GM21515 (cell line): ENCODE results near the gene SDR9C7.
"Not testable (repeated sequence)": the region's sequence is repeated elsewhere in the genome, so short reads cannot be mapped to it uniquely, and the experiment has no call there.

Experiments
- ATAC-seq: cut with Tn5 transposase; IDR thresholded peaks from one replicate; pipeline ENCODE4 v1.9.1; 2021; ENCODE audit not compliant: unreplicated experiment

Gene SDR9C7

DNA sequence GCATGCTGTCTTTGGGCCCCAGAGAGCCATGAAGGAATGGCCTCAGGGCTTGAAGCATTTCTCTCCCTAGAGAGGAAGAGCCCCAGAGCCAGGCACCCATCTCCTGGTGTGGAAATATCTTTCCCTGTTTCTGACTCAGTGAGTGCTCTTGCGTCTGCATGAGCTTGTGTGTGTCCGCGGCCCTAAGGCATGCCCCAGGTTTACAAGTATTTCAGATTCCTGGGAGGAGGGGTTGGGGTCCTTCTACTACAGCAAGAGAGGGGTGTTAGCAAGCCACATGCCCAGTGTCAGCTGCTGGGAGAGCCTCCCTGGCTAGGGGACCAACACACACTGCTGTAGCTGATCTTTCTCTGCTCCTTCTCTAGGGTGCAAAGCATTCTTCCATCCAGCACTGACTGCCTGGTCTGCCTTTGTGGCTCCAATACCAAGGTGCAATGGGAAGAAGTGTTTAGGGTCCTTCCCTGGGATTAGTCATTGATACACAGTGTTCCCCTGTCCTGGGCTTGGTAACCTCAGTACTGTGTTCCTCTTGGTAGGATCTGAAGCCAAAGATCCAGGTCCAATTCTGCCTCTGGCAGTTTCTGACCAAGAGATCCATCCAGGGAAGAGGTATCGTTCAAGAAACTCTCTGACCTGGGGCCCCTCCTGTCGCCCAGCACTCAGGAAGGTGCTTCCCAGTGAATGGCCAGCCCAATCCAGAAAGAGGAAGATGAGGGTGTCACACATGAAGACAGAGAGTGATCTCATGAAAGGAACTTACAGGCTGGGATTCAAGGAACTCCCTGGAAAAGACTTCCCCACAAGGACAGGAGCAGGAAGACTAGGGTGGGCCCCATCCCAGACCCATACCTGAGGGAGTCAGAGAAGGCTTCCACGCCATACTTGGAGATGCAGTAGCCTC is 20.1 kb upstream of the SDR9C7 start:
- ATAC-seq, result no peak

DNA sequence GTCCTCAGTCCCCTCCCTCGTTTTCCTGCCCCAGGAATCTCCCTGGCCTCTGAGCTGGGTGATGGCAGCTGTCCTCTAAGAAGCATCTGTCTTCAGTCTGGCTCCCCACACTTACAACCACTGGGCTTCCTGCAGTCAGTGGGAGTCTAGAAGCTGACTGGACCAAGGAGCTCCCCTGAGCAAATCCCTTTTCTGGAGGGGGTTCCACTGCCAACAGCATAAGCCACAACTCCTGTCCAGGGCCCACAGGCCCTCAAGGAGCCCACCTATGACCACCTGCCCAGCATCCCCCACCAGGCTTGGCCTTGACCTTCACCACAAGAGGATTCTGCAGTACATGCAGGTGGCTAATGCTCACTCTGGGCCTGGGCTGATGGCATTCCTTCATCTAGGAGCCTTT is 19.1 kb upstream of the SDR9C7 start:
- ATAC-seq, result no peak

DNA sequence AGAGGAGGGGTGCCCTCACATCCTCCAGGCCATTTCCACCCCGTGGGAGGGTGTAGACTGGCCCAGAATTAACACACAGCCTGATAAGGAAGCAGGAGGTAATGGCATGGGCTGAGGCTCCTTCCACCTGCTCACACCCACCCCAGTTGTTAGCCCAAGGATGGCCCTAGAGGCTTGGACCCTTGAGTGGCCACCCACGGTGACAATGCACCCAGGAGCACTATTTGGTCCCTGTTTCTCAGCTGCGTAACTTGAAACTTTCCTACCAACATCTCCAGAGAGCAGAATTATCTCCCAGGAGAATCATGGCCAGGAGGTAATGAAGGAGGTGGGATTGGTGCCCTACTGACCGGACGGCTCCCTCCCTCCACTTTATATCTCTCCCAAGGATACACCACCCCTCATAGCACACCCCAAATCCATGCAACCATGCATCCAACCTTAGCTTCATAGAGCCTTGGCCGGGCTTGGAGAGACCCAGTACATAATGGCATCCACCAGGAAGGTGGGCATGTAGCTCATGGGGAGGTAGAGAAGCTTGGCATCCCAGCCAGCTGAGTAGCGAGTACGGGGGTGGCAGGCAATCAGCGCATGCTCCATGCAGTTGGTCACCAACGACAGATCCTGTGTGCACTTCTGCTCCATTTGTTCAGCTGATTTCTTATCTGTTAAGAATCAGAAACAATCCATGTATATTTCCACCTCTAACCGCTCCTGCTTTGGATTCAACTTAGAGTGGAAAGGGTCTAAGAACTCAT is 17.6 kb upstream of the SDR9C7 start:
- ATAC-seq, result no peak

DNA sequence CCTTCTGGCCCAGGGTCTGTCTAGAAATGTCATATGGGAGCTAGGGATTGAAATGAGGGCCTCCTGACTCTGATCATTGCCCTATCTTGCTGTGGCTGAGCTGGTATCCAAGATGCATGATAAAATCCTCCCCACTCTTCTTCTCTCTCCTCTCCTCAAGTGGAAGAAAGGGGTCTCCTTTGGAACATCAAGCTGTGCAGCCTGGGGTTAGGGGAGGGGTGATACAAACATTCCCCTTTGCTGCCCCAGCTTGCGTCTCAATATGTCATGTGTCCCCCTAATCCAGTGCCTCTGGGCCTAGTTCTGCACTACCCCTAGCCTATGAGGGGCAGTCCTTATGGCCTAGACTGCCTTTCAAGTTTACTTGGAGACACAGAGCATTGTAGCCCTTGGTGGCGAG is 14.7 kb upstream of the SDR9C7 start:
- ATAC-seq, result no peak

DNA sequence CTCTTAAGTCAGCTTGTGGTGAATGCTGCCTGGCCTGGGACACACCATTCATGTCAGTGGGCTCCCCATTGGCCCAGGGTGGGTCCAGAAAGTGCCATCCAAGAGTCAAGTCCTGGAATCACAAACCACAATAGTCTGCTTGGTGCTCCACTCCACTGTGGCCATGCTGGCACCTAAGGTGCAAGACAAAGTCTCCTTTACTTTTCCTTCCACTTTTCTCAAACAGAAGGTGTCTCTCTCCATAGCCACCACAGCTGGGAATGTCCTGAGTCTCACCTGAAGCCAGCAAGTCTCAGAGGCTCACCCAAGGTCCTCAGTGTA is 14.2 kb upstream of the SDR9C7 start:
- no peak for ATAC-seq

DNA sequence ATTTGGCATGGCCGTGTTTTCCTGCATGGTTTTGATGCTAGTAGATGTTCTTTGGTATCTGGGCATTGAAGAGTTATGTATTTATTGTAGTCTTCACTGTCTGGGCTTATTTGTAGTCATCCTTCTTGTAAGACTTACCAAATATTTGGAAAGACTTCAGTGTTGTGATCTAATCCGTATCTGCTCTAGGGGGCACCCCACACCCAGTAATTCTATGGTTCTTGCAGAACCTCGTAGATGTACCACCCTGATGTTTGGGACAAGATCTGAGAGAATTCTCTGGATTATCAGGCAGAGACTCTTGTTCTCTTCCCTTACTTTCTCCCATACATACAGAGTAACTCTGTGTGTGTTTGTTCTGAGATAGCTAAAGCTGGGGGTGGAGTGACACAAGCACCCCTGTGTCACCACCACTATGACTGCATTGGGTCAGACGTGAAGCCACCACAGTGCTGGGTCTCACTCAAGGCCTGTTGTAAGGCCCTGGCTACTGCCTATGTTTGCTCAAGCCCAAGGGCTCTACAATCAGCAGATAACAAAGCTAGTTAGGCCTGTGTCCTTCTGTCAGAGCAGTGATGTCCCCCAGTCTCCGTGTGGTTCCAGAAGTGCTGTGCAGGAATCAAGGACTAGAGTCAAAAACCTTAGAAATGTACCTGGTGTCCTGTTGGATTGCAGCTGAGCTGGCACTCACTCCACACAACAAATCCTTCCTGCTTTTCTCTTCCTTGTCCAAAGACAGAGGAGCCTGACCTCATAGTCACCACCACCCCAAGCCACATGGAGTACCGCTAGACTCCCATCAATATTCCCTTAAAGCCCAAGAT is 13.6 kb upstream of the SDR9C7 start:
- ATAC-seq, result no peak

DNA sequence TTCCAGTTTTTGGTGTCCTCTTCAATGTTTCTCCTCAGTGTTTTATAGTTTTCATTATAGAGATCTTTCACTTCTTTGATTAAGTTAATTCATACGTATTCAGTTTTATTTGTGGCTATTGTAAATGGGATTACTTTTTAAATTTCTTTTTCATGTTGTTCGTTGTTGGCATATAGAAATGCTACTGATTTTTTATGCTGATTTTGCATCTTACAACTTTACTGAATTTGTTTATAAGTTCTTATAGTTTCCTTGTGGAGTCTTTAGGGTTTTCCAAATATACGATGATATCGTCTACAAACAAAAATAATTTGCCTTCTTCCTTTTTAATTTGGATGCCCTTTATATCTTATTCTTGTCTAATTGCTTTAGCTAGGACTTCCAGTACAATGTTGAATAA is 9.7 kb upstream of the SDR9C7 start:
- ATAC-seq, result no peak

DNA sequence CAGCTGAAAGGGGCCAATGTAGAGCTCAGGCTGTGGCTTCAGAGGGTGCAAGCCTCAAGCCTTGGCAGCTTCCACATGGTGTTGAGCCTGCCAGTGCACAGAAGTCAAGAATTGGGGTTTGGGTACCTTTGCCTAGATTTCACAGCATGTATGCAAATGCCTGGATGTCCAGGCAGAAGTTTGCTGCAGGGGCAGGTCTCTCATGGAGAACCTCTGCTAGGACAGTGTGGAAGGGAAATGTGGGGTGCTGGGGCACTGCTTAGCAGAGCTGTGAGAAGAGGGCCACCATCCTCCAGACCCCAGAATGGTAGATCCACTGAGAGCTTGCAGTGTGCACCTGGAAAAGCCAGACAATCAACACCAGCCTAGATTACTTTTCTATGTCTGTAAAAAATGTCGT is 9.2 kb upstream of the SDR9C7 start:
- not testable (repeated sequence) for ATAC-seq

DNA sequence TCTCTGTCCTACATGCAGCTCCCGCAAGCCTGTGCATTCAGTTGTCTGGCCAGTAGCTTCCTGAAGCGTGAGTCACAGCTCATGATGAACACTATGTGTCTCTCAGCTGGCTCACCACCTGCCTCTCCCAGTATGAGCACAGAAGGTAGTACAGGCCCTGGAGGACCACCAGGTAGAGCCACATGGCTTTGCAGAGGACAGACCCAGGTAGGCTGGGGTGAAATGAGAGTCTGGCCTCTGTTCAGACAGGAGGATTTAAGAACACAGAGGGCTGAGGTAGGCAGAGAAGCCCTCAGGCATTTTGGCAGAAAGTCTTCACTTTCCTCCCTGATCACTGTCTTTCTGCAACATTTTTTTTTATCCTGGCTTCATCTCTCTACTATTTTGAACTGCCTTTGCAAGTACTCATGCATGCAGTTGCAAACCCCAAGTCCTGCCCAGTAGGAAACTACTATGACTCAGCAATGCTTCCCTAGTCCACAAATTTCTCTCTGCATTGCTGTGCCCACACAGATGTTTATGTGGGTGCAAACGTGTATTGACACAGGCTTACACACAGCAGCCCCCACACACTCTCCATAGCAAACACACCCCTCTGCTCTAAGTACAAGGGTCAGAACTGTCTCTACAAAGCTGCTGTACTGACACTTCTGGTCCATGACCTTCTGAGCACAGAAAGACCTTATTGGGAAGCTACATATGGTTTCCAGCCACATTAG is 7.2 kb upstream of the SDR9C7 start:
- ATAC-seq, result no peak

DNA sequence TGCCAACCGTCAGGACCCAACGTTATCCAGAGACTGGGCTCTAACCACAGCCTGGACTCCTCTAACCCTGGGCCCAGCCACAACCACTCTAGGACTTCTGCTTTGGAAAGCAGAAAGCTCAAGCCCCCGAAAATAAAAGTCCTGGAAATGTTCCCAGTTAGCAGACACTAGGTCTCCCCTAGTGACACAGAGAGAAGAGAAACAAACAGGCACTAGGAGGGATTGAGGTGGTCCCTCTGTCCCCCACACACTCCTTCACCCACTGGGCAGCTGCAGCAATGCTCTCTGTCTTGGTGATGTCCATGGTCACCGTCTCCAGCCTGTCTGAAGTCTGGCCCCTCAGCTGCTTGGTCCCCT is 6.7 kb upstream of the SDR9C7 start:
- ATAC-seq, result not testable (repeated sequence)

DNA sequence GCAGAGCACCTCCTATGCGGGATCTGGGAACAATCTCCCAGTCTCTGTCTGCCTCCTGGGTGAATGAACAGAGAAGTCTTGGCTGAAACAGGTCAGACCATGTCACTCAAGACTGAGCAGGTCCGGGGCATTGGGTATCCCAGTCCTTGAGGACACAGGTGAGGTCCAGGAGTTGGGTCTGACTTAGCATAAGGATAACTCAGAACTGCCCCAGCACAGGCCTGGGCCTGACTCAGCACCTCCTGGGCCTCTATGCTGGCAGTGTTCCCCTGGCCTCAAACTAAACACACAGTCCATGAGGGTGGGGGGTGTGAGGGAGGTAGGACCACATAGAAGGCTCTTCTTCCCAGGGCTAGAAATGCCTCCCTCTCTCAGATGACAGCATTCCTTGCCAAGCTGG is 1.5 kb upstream of the SDR9C7 start:
- ATAC-seq, result no peak

DNA sequence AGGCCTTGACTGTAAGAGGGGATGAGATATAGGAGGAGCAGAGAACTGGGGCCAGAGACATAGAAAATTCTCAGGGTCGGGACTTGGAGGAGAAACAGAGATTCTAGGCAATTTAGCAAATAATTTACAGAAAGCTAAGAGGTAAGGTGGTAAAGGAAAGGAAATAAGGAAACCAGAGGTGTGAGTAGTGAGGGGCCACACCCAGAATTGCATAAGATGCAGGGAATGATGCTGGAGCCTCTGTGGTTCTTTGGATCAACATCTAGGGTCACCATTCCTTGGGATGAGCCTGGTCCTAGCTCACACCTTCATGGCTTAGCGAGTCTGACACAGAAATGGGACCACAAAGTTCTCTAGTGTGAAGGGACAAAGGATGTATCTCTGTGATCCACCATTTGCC is 949 bp upstream of the SDR9C7 start:
- no peak for ATAC-seq

DNA sequence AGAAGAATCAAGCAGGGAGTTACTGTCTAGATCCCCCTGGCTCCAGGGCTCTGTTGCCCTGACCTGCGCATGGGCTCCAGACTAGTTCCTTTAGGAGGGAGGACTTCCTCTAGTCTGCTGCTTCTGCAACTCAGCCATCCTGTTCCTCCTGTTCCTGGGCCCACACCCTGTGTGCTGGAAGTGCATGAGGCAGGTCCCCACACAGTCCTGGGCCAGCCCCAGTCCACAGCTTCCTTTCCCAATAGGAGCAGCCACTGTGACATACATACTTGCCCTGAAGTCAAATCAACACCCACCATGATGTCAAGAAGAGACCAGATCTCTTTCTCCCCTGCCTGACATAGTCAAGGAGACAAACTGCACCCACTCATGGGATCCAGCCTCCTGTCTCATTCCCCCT is 1.3 kb downstream of the SDR9C7 start:
- ATAC-seq, result no peak

DNA sequence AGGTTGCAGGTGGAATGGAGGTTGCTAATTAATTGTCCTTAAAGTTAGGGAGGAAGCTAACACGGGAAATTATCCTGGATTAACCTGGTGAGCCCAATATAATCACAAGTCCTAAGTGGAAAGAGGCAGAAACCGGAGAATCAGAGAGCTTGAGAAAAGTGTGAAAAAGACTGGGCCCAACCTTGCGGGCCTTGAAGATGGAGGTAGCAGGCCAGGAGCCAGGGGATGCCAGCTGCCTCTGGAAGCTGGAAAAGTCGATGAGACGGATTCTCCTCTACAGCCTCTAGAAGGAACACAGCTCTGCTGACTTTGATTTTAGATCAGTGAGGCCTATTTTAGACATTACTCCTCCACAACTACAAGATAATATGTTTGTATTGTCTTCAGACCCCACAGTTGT is 2.1 kb downstream of the SDR9C7 start:
- ATAC-seq, result no peak

DNA sequence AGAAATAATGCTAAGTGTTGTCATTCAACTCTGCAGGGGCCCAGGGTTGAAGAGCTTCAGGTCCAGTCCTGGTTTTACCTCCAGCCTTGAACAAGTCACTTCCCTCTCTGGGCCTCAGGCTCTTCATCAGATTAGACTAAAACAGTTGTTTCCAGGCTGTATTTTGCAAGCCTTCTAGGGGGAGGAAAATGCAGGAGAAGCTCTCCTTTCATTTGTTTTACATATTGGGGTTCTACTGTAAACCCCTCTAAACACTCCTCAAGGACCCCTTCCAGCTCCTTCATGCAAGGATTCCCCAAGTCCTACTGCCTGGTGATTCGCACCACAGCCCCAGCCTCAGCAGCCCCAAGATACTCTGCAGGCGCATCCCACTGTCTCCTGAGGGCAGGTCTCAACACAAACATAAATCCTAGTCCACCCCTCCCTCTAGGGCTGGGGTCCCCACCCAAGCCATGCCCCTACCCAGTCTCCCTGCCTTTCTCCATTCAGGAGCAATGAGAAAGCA is 2.7 kb downstream of the SDR9C7 start:
- ATAC-seq, result no peak

DNA sequence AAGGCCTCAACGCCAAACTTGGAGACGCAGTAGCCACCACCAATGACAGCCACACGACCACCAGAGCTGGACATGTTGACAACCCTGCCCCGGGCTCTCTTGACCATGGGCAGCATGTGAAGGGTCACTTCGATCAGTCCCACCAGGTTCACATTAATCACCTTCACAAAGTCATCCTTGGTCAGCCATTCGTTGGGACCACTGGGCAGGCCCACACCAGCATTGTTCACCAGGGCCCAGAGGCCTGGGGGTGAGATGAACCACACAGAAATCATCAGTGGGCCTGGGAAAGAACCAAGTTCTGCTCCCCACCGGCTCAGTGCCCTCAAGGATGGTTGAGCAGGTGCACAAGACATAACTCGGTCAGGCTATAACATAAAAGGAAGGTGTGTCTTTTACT is 4.0 kb downstream of the SDR9C7 start:
- no peak for ATAC-seq

DNA sequence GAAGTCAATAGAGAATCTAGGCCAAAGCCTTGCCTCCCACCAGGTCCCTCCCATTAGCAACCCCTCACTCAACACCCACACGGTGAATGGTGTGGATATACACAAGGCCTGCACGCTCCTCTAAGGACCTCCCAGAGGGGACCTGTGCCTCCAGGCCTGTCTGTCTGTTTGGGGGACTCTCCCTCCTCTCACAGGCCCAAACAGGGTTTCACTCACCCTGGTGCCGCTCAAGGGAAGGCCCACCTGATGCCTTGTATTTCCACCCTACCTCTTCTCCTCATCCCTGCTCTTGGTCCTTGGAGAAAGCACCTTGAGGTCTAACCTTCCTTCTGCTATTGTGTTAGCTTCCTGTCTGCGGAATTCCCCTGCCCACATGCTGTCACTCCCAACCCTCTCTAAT is 4.4 kb downstream of the SDR9C7 start:
- ATAC-seq, result no peak

DNA sequence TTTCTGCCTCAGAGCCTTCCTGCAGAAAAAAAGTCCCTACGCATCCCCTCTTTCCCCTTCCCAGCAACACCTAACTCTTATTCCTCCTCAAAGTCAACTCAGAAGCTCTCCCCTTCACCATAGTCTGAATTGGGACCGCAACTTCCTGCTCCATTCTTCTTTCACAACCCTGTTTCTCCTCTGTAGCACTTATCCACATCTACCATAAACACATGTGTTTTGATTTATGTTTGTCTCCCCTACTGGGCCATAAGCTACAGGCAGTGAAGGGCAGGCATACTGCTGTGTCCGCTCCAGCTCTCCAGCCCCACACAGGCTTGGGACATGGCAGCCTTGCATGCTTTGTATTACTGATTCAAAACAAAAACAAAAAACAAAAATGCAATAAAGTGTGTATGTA is 5.9 kb downstream of the SDR9C7 start:
- no peak for ATAC-seq

DNA sequence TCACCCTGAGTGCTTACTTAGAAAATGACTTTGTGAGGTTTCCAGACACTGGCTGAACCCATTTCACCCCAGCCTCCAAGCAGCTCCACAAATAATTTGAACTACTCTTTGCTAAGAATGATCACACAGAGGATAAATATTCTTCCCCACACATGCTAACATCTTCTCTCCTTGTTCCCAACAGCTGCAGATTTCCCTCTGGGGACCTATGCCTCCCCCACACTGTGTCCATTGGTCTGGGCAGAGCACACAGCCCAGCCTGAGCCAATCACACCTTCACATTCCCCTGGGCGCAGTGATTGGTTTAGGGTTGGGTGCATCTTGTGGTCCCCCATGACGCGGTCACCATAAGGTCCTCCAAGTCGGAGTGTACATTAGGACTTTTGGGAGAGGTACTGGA is 6.9 kb downstream of the SDR9C7 start:
- ATAC-seq, result no peak

DNA sequence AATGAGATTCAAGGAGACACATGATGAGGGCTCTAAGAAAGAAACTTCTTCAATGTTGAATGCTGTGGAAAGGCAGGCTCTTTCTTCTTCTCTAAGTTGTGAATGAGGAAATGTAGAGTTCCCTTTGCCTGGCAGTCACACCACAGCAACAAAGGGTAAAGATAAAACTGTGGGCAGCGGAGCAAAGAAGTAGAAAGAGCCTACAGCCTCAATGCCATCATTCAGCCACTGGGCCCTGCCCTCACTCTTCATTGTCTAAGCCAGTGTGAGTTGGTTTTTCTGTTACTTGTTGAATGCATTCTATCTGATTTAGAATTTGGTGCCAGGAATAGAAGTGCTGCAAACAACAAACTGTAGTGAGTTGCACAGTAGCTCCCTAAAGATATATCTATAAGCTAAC is 12.2 kb downstream of the SDR9C7 start:
- ATAC-seq, result no peak

DNA sequence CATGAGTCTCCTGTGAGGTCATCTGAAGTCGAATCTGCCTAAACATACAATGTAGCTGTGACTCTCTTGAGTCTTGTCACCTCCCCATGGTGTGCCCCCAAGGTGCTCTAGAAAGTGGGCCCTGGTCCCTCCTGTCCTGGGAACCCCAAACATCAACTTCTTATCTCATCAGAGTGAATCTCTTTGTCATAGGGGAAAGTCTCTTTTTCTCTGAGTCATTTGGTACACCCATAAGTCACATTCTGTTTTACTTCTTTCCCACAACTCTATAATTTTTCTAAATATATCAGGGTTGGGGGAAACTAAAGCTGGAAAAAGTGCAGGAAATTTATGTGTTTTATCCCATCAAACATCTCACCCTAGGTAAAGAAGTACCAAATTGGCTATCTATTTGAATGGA is 12.9 kb downstream of the SDR9C7 start:
- ATAC-seq, result no peak
